ENCODE results near the gene KRT38.
A peak's percentile ranks its signal among the peaks of the same experiment; 100 is the strongest.

The KRT38 gene

GRCh38 chr17:41440531-41441033, at the start of gene KRT38:
Gene KRT38 (minus strand): TSS chr17:41440983. CDS start chr17:41440921, 62 bp downstream.
- no peak for DNase-seq (ENCODE audit: low spot score)

GRCh38 chr17:41489531-41489930, 48.7 kb upstream of the KRT38 start, which contains the start of gene KRT36:
Gene KRT36 (minus strand): TSS chr17:41489910. CDS start chr17:41489864, 46 bp downstream.
- no peak for DNase-seq (ENCODE audit: low spot score)

- peak; percentile 57 for DNase-seq (ENCODE audit: low spot score)
Measured at GRCh38 chr17:41486809-41487530, 46.2 kb upstream of the KRT38 start.

- DNase-seq (ENCODE audit: low spot score) = no peak
Measured at GRCh38 chr17:41486316-41486715, 45.5 kb upstream of the KRT38 start.

GRCh38 chr17:41484920-41485904, 44.4 kb upstream of the KRT38 start:
- no peak for DNase-seq (ENCODE audit: low spot score)

GRCh38 chr17:41483991-41484826, 43.4 kb upstream of the KRT38 start:
- DNase-seq (ENCODE audit: low spot score) = no peak

GRCh38 chr17:41483531-41483930, 42.7 kb upstream of the KRT38 start:
- DNase-seq (ENCODE audit: low spot score) = no peak

GRCh38 chr17:41481036-41481435, 40.3 kb upstream of the KRT38 start, which contains the start of gene KRT35:
Gene KRT35 (minus strand): TSS chr17:41481151. CDS start chr17:41481097, 54 bp downstream.
- DNase-seq (ENCODE audit: low spot score) = no peak

GRCh38 chr17:41480581-41480980, 39.8 kb upstream of the KRT38 start:
- no peak for DNase-seq (ENCODE audit: low spot score)

- peak; percentile 11 for DNase-seq (ENCODE audit: low spot score)
Measured at GRCh38 chr17:41480136-41480535, 39.4 kb upstream of the KRT38 start.

- no peak for DNase-seq (ENCODE audit: low spot score)
Measured at GRCh38 chr17:41478237-41478636, 37.5 kb upstream of the KRT38 start.

GRCh38 chr17:41476866-41477815, 36.4 kb upstream of the KRT38 start:
- no peak for DNase-seq (ENCODE audit: low spot score)

- no peak for DNase-seq (ENCODE audit: low spot score)
Measured at GRCh38 chr17:41475421-41475820, 34.6 kb upstream of the KRT38 start.

GRCh38 chr17:41474863-41475262, 34.1 kb upstream of the KRT38 start:
- DNase-seq (ENCODE audit: low spot score) = no peak

GRCh38 chr17:41468346-41468745, 27.6 kb upstream of the KRT38 start:
- no peak for DNase-seq (ENCODE audit: low spot score)

GRCh38 chr17:41467561-41467960, 26.8 kb upstream of the KRT38 start:
- no peak for DNase-seq (ENCODE audit: low spot score)

GRCh38 chr17:41466988-41467387, 26.2 kb upstream of the KRT38 start, which contains the start of gene KRT32:
Gene KRT32 (minus strand): TSS chr17:41467386. CDS start chr17:41467325, 61 bp downstream.
- no peak for DNase-seq (ENCODE audit: low spot score)

- DNase-seq (ENCODE audit: low spot score) = no peak
Measured at GRCh38 chr17:41464682-41465081, 23.9 kb upstream of the KRT38 start.

GRCh38 chr17:41464173-41464572, 23.4 kb upstream of the KRT38 start:
- no peak for DNase-seq (ENCODE audit: low spot score)

GRCh38 chr17:41463746-41464145, 23.0 kb upstream of the KRT38 start:
- DNase-seq (ENCODE audit: low spot score) = no peak

All from NAMALWA (cell line).